MM.1S (cell line): ENCODE data around the gene ACAA2.
"Not testable (repeated sequence)": the region's sequence is repeated elsewhere in the genome, so short reads cannot be mapped to it uniquely, and the experiment has no call there.

Experiments used
- CTCF ChIP-seq: fragments of 300-600 bp; sonication (generic); IDR thresholded peaks from 2 replicates; pipeline ENCODE4 v1.5.1; 2016; ENCODE audit warnings: antibody characterized with exemption, low read length, mixed read lengths
- EZH2 ChIP-seq: fragments of 300-600 bp; sonication (generic); optimal IDR thresholded peaks from 2 replicates; pipeline ENCODE3; 2017; ENCODE audit warnings: low read depth, mild to moderate bottlenecking, antibody characterized with exemption, low read length, mixed read lengths
- EZH2phosphoT487 ChIP-seq: fragments of 300-600 bp; sonication (generic); IDR thresholded peaks from 2 replicates; pipeline ENCODE4 v1.6.1; 2018; ENCODE audit warnings: antibody characterized with exemption, low read length

GRCh38 chr18:49837316-49837835 lies 24.0 kb upstream of the ACAA2 start:
- TF ChIP-seq CTCF, EZH2, EZH2phosphoT487: not testable (repeated sequence)
